Suprapubic skin (tissue), 4 donors: Measurements from ENCODE around the gene GHRH.
A peak's percentile ranks its signal among the peaks of the same experiment; 100 is the strongest.

Experiments used
- CTCF ChIP-seq, 2 donors: fragments of 200-600 bp in 1 of 2; fragments of 450-650 bp in 1 of 2; sonication (generic) in 1 of 2; IDR thresholded peaks; one replicate each; pipeline ENCODE4 v1.5.1; 2016 to 2019; ENCODE audit warnings: antibody characterized with exemption in 2 of 2, mild to moderate bottlenecking in 1 of 2, moderate library complexity in 1 of 2
- EP300 ChIP-seq: sonication (generic); formaldehyde crosslinking; IDR thresholded peaks from one replicate; pipeline ENCODE4 v1.6.1; 2017; ENCODE audit warnings: antibody characterized with exemption
- POLR2A ChIP-seq, 2 donors: fragments of 450-650 bp; IDR thresholded peaks; one replicate each; pipeline ENCODE4 v1.6.1; 2017; ENCODE audit warnings: antibody characterized with exemption in 2 of 2, mild to moderate bottlenecking in 2 of 2, moderate library complexity in 2 of 2
- POLR2AphosphoS5 ChIP-seq, 3 donors: sonication (generic); formaldehyde crosslinking; IDR thresholded peaks; one replicate each; pipeline ENCODE4 v1.6.1; 2017; ENCODE audit warnings: antibody characterized with exemption in 3 of 3

- TF ChIP-seq POLR2A (IDR thresholded peaks at IDR 0.05) = no peak
- peak; percentile 8 to 25 for TF ChIP-seq CTCF (IDR thresholded peaks at IDR 0.05)
- TF ChIP-seq EP300 = no peak
- TF ChIP-seq POLR2AphosphoS5 (IDR thresholded peaks at IDR 0.05) = no peak
Measured at GRCh38 chr20:37282556-37282955, 20.9 kb upstream of the GHRH start.
